Hepatocyte (in vitro differentiated cells): ENCODE results near the gene FUT7.
"Not testable (repeated sequence)": the region's sequence is repeated elsewhere in the genome, so short reads cannot be mapped to it uniquely, and the experiment has no call there.

Experiments
- EZH2 ChIP-seq: fragments of 200-600 bp; sonication (generic); IDR thresholded peaks from 2 replicates; pipeline ENCODE4 v1.6.1; 2016; ENCODE audit warnings: antibody characterized with exemption, mild to moderate bottlenecking, borderline replicate concordance
- EZH2phosphoT487 ChIP-seq: fragments of 200-600 bp; sonication (generic); IDR thresholded peaks from one replicate; pipeline ENCODE4 v1.6.1; 2018; ENCODE audit warnings: antibody characterized with exemption, mild to moderate bottlenecking, low read depth, moderate library complexity; ENCODE audit not compliant: unreplicated experiment, severe bottlenecking
- TF ChIP-seq, protein P1 (sequence below): fragments of 200-600 bp; sonication (generic); IDR thresholded peaks from 2 replicates; pipeline ENCODE4 v1.5.1; 2016; ENCODE audit warnings: antibody characterized with exemption, mild to moderate bottlenecking; ENCODE audit not compliant: poor library complexity

DNA sequence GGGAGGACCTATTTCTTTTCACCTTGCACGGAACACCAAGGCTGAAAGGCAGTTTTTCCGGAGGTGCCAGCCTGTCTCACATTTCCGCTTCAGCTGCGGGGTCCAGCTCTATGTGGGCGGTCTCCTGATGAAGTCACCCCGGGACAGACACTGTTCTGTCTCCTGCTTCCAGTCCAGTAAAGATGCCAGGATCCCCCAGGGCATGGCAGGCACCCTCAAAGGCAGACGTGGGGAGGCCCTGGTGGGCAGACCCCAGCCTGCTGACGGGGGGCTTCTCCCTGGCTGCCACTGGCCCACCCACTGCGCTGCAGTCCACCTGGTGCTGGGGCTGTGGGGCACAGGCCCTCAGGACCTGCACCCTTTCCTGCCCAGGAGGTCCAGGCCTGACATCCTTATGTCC is 30.9 kb upstream of the FUT7 start:
- TF ChIP-seq, protein P1, sequence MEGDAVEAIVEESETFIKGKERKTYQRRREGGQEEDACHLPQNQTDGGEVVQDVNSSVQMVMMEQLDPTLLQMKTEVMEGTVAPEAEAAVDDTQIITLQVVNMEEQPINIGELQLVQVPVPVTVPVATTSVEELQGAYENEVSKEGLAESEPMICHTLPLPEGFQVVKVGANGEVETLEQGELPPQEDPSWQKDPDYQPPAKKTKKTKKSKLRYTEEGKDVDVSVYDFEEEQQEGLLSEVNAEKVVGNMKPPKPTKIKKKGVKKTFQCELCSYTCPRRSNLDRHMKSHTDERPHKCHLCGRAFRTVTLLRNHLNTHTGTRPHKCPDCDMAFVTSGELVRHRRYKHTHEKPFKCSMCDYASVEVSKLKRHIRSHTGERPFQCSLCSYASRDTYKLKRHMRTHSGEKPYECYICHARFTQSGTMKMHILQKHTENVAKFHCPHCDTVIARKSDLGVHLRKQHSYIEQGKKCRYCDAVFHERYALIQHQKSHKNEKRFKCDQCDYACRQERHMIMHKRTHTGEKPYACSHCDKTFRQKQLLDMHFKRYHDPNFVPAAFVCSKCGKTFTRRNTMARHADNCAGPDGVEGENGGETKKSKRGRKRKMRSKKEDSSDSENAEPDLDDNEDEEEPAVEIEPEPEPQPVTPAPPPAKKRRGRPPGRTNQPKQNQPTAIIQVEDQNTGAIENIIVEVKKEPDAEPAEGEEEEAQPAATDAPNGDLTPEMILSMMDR, result not testable (repeated sequence)
- TF ChIP-seq EZH2, EZH2phosphoT487: not testable (repeated sequence)
